NCI-H1694 (cell line): ENCODE results near the gene UBAC2.
"Not testable (repeated sequence)": the region's sequence is repeated elsewhere in the genome, so short reads cannot be mapped to it uniquely, and the experiment has no call there.

Experiments used
- DNase-seq: peaks from one replicate; lab custom pipeline; 2025; lab: John Stamatoyannopoulos, UW

UBAC2 gene

GRCh38 chr13:99380921-99381645 is 180.4 kb downstream of the UBAC2 start:
- DNase-seq: no peak

- no peak for DNase-seq
Observed at GRCh38 chr13:99381766-99382165, 181.1 kb downstream of the UBAC2 start.

GRCh38 chr13:99382428-99383133 is 181.9 kb downstream of the UBAC2 start:
- no peak for DNase-seq

GRCh38 chr13:99383511-99383921 is 182.9 kb downstream of the UBAC2 start:
- DNase-seq: no peak

GRCh38 chr13:99383946-99384345 is 183.3 kb downstream of the UBAC2 start:
- no peak for DNase-seq

- DNase-seq: no peak
Observed at GRCh38 chr13:99384468-99384867, 183.8 kb downstream of the UBAC2 start.

- DNase-seq: no peak
Observed at GRCh38 chr13:99385161-99385560, 184.5 kb downstream of the UBAC2 start.

- DNase-seq: no peak
Observed at GRCh38 chr13:99385940-99386339, 185.3 kb downstream of the UBAC2 start.

GRCh38 chr13:99386495-99386894 is 185.8 kb downstream of the UBAC2 start:
- no peak for DNase-seq

GRCh38 chr13:99386911-99387788 is 186.5 kb downstream of the UBAC2 start:
- peak; percentile 10 for DNase-seq

- no peak for DNase-seq
Observed at GRCh38 chr13:99388334-99388923, 187.8 kb downstream of the UBAC2 start.

- DNase-seq: not testable (repeated sequence)
Observed at GRCh38 chr13:99389094-99389493, 188.4 kb downstream of the UBAC2 start.

GRCh38 chr13:99389520-99390304 is 189.1 kb downstream of the UBAC2 start:
- DNase-seq: no peak

- DNase-seq: no peak
Observed at GRCh38 chr13:99390601-99391000, 189.9 kb downstream of the UBAC2 start.

- no peak for DNase-seq
Observed at GRCh38 chr13:99391781-99392469, 191.3 kb downstream of the UBAC2 start.

- no peak for DNase-seq
Observed at GRCh38 chr13:99392470-99393135, 191.9 kb downstream of the UBAC2 start.

GRCh38 chr13:99393391-99393790 is 192.7 kb downstream of the UBAC2 start:
- DNase-seq: not testable (repeated sequence)

GRCh38 chr13:99393791-99394735 is 193.4 kb downstream of the UBAC2 start:
- no peak for DNase-seq

- no peak for DNase-seq
Observed at GRCh38 chr13:99395436-99395835, 194.8 kb downstream of the UBAC2 start.
